H1 (cell line): ENCODE data around the gene RABGGTA. TPM values are rescaled to one million over a fixed set of nuclear protein-coding genes. Genes with fewer than 3 reads are reported as not detected.

Experiments
- CHD2 ChIP-seq: IDR thresholded peaks from 2 replicates; pipeline ENCODE4 v1.6.1; 2012; ENCODE audit warnings: low read length, improper control_type of control experiment
- HDAC2 ChIP-seq, 2 experiments: fragments of 300-600 bp in 1 of 2; sonication (generic) in 1 of 2; IDR thresholded peaks; 2 replicates each; pipeline ENCODE4 v1.6.1; 2011 to 2012; ENCODE audit warnings: low read depth in 2 of 2, low read length in 2 of 2, mild to moderate bottlenecking in 2 of 2, moderate library complexity in 2 of 2, borderline replicate concordance in 1 of 2, inconsistent platforms in 1 of 2
- polyA plus RNA-seq, 7 experiments: library from polyadenylated mRNA; depleted of rRNA in 3 of 7; stranded (reverse) in 5 of 7; unstranded in 2 of 7; fragments of >200 nt in 5 of 7; fragments of 200-250 nt in 2 of 7; gene quantifications; 1 replicate in 5 of 7; 2 replicates in 1 of 7; 4 replicates in 1 of 7; pipeline versions ENCODE4 v1.2.1 to v1.2.3, GENCODE V29; 2011 to 2013; ENCODE audit warnings: missing spikeins in 2 of 7, mixed read lengths in 2 of 7
- total RNA-seq: library from RNA; stranded (reverse); fragmentation: NEBNext Ultra II Directional; extraction: Animal tissue kit (Norgen Biotek cat#: 25700); gene quantifications from 2 replicates; pipeline ENCODE4 v1.2.1, GENCODE V29; 2021

The RABGGTA gene
- total and polyA plus RNA-seq, 2 of the 8 experiments (the other 6 are each of a cell fraction or from before 2014, with no cell fraction given): 16.0 to 49.8 TPM

- TF ChIP-seq CHD2 (no peak), HDAC2 (IDR thresholded peaks at IDR 0.05; ENCODE audit: borderline replicate concordance in 1 of 2, low read depth in 2 of 2, low read length in 2 of 2) (no peak)
These were observed 39.5 kb upstream of the RABGGTA start, which contains the start of gene LTB4R (continued) for GRCh38 chr14:24310646-24311604.
